ENCODE measurements around the gene LRCH1. TPM values are rescaled to one million over a fixed set of nuclear protein-coding genes. Genes with fewer than 3 reads are reported as not detected.
A peak's percentile ranks its signal among the peaks of the same experiment; 100 is the strongest.

LRCH1 gene
- total and polyA plus RNA-seq, 2 of the 4 experiments (the other 2 are of a cell fraction): 7.0 to 8.8 TPM

DNA sequence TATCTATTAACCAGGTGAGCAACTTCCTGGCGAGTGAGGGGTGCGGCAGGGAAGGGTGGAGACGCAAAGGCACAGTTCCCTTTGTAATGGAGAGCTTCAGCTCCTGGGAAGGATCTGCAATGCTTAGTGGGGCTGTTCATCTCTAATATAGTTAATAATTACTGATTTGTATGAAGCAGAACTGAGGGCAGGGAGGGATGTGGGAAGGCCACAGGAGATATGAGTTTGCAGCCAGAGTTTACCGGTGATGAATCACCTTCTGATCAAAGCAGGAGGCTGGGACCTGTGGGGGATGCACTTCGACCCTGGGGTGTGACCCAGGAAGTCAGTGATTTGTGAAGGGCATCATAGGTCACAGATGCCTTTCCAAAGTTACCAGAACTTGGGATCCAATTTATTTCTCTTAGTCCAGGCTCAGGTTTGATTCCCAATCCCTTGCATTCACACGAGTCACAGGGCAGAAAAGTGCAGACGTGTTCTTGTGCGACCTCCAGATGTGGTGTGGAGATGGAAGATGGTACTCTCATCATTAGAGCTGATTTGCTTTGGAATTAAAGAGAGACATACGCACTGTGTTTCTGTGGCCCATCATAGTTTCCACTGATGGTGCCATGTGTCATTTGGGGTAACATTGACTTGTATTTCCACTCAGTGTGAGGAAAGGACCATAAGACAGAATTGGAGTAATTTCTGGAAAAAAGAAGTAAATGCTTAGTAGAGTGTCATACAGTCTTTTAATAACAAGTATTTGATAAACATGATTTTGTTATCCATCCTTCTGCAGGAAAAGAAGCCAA, 55.0 kb downstream of the LRCH1 start:
- intact Hi-C loops (cut with micrococcal nuclease) (no loop called here), in situ Hi-C loops (cut with MboI; ENCODE audit: low sequenced_read_pairs) (no loop called here), dilution Hi-C loops (cut with HindIII; ENCODE audit: low sequenced_read_pairs, unreplicated experiment) (no loop called here)
- H3K4ac ChIP-seq (ENCODE audit: low read depth, low read length): no peak overlapping the region
- no peak overlapping the region for H3K18ac ChIP-seq (ENCODE audit: low read depth, low read length)
- no peak overlapping the region for H4K91ac ChIP-seq (ENCODE audit: insufficient read depth, low read depth, low read length)
- no peaks in the 10 kb centered on the region for H3K36me3 ChIP-seq (ENCODE audit: control insufficient read depth, insufficient read depth, low read length)
- H3K4me2 ChIP-seq (ENCODE audit: low read depth, low read length): no peak overlapping the region
- no peak overlapping the region for H2AFZ ChIP-seq (replicated peaks; ENCODE audit: low read length, poor library complexity)
- ChIA-PET CTCF (no interaction called here), POLR2A (ENCODE audit: unreplicated experiment) (no interaction called here)
- H2BK15ac ChIP-seq (ENCODE audit: low read depth, low read length): no peak overlapping the region
- no peak overlapping the region for H4K8ac ChIP-seq (ENCODE audit: low read depth in 2 of 2, low read length in 2 of 2)
- no peak overlapping the region for H2BK5ac ChIP-seq (ENCODE audit: low read depth, low read length, poor library complexity, severe bottlenecking)
- H3K9me1 ChIP-seq (ENCODE audit: insufficient read depth, low read length): peaks cover 13% of the 10 kb centered on the region
- H2AK9ac ChIP-seq (replicated peaks; ENCODE audit: low read depth, low read length, poor library complexity): no peak overlapping the region
- H3K9me3 ChIP-seq (ENCODE audit: control insufficient read depth, insufficient read depth, low read length): no peaks in the 10 kb centered on the region
- WGBS, 2 experiments (ENCODE audit: extremely low coverage in 2 of 2, insufficient read length in 1 of 2): 68% methylated on average over 3 of the region's 9 CpGs; no CpG with 5 or more reads in 1 of the 2 experiments
- BruUV-seq (replicated peaks): no TSS peak
- DNase-seq (no peak), ATAC-seq (ENCODE audit: low read depth) (no peak)
- H3K23ac ChIP-seq (ENCODE audit: low read depth, low read length): no peak overlapping the region
- H2BK120ac ChIP-seq (ENCODE audit: low read depth, low read length): no peak overlapping the region
- no peak overlapping the region for H3K9ac ChIP-seq (ENCODE audit: low read depth, low read length)
- peak overlapping the region; percentile 45; the same call in 1 of the 2 replicates for H3K14ac ChIP-seq (replicated peaks; ENCODE audit: low read depth, low read length)
- H3K79me1 ChIP-seq (ENCODE audit: low read depth in 1 of 2, low read length in 2 of 2): peaks cover 36 to 75% of the 10 kb centered on the region in 2 experiments
- no peak overlapping the region for H2BK20ac ChIP-seq (ENCODE audit: low read depth, low read length)
- peaks cover 47% of the 10 kb centered on the region for H4K20me1 ChIP-seq (ENCODE audit: insufficient read depth, low read length)
- peaks cover 6% of the 10 kb centered on the region; the same call in 1 of the 2 replicates for H3K4me1 ChIP-seq (ENCODE audit: control insufficient read depth, insufficient read depth, low read length)
- H3K56ac ChIP-seq (ENCODE audit: extremely low read depth, insufficient read depth, low read length): no peak overlapping the region
- H3K4me3 ChIP-seq (ENCODE audit: insufficient read depth, low read depth, low read length): no peak overlapping the region
- no peak overlapping the region for H3K27ac ChIP-seq (ENCODE audit: insufficient read depth, low read length)
- no peaks in the 10 kb centered on the region for H3K27me3 ChIP-seq (ENCODE audit: control insufficient read depth, insufficient read depth, low read length)
- no peak overlapping the region for H4K5ac ChIP-seq (ENCODE audit: low read depth, low read length)
- H2AK5ac ChIP-seq (ENCODE audit: low read depth, low read length): no peak overlapping the region
- TF ChIP-seq CTCF (conservative IDR thresholded peaks at IDR 0.05; ENCODE audit: low read depth, low read length) (no peak), RFX5 (IDR thresholded peaks at IDR 0.05; ENCODE audit: low read depth, low read length) (no peak), MXI1 (IDR thresholded peaks at IDR 0.05; ENCODE audit: borderline replicate concordance, low read depth, low read length) (no peak), SMC3 (IDR thresholded peaks at IDR 0.05; ENCODE audit: low read depth, low read length) (no peak), NFE2L2 (IDR thresholded peaks at IDR 0.05; ENCODE audit: low read depth, low read length) (no peak)
- TF ChIP-seq, protein P1, sequence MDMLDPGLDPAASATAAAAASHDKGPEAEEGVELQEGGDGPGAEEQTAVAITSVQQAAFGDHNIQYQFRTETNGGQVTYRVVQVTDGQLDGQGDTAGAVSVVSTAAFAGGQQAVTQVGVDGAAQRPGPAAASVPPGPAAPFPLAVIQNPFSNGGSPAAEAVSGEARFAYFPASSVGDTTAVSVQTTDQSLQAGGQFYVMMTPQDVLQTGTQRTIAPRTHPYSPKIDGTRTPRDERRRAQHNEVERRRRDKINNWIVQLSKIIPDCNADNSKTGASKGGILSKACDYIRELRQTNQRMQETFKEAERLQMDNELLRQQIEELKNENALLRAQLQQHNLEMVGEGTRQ (IDR thresholded peaks at IDR 0.05; ENCODE audit: low read depth, low read length): no peak
